GM12878 (cell line): ENCODE measurements around the gene SCIN. TPM values are rescaled to one million over a fixed set of nuclear protein-coding genes. Genes with fewer than 3 reads are reported as not detected.

ENCODE experiments used
- ATAC-seq: fragments of 200-7000 bp; cut with Tn5 transposase; 3 replicates; pipeline ENCODE4 v1.9.1; 2020; ENCODE audit warnings: mild to moderate bottlenecking, moderate library complexity
- BruUV-seq: library from RNA; stranded (reverse); fragments of 400-500 nt; replicated peaks from 2 replicates; lab custom pipeline; 2021; lab: Mats Ljungman, UMichigan
- CTCF ChIA-PET: fragments of 300-600 bp; sonication (Branson Sonifier 250); formaldehyde crosslinking; extraction: SDS; loops from one replicate; lab custom pipeline; 2021; ENCODE audit warnings: inconsistent platforms; lab: Yijun Ruan, JAX
- POLR2A ChIA-PET: fragments of 350-600 bp; formaldehyde crosslinking; extraction: SDS; loops from one replicate; lab custom pipeline; 2021; ENCODE audit warnings: inconsistent platforms; lab: Charles Lee
- RAD21 ChIA-PET: fragments of 300-600 bp; sonication (Branson Sonifier 250); formaldehyde crosslinking; loops from one replicate; lab custom pipeline; 2023; ENCODE audit warnings: antibody characterized with exemption; ENCODE audit not compliant: unreplicated experiment; lab: Charles Lee
- SMC1A ChIA-PET: fragments of 300-600 bp; sonication (Branson Sonifier 250); formaldehyde crosslinking; loops from one replicate; lab custom pipeline; 2023; ENCODE audit not compliant: unreplicated experiment, uncharacterized antibody; lab: Charles Lee
- DNase-seq: peaks from one replicate; pipeline ENCODE4 v3.0.0-alpha.2; 2011; ENCODE audit warnings: low read depth, low spot score
- FAIRE-seq: peaks from 3 replicates; lab custom pipeline; 2011; peaks lifted over from hg19 to GRCh38; lab: Jason Lieb, UNC
- H2AFZ ChIP-seq: 2 replicates; pipeline ENCODE4 v1.6.0; 2011; ENCODE audit warnings: low read depth, low read length, control low read depth; ENCODE audit not compliant: control insufficient read depth
- H3K27ac ChIP-seq: 2 replicates; pipeline ENCODE4 v1.5.1; 2011; ENCODE audit warnings: control low read depth; ENCODE audit not compliant: control insufficient read depth, insufficient read depth
- H3K27me3 ChIP-seq, 2 experiments: replicated peaks in 1 of 2; 2 replicates each; pipeline versions ENCODE4 v1.6.0 to v1.6.1; 2011; ENCODE audit warnings: low read length in 1 of 2; ENCODE audit not compliant: control insufficient read depth in 2 of 2, insufficient read depth in 2 of 2
- H3K36me3 ChIP-seq, 2 experiments: 2 replicates each; pipeline ENCODE4 v1.5.1; 2011; ENCODE audit warnings: low read length in 1 of 2; ENCODE audit not compliant: control insufficient read depth in 2 of 2, insufficient read depth in 2 of 2
- H3K4me1 ChIP-seq: 2 replicates; pipeline ENCODE4 v1.6.1; 2011; ENCODE audit warnings: mild to moderate bottlenecking, low read length, moderate library complexity, mixed read lengths; ENCODE audit not compliant: control insufficient read depth, insufficient read depth
- H3K4me2 ChIP-seq: 2 replicates; pipeline ENCODE4 v1.6.0; 2011; ENCODE audit warnings: control low read depth; ENCODE audit not compliant: control insufficient read depth, insufficient read depth
- H3K4me3 ChIP-seq: fragments of 200-600 bp; sonication (generic); 2 replicates; pipeline ENCODE4 v1.5.1; 2016
- H3K79me2 ChIP-seq: 2 replicates; pipeline ENCODE4 v1.6.0; 2011; ENCODE audit warnings: low read length; ENCODE audit not compliant: control insufficient read depth, insufficient read depth
- H3K9ac ChIP-seq: 2 replicates; pipeline ENCODE4 v1.8.0; 2011; ENCODE audit warnings: low read length, control low read depth, mixed read lengths; ENCODE audit not compliant: control insufficient read depth, insufficient read depth
- H3K9me3 ChIP-seq: replicated peaks from 3 replicates; pipeline ENCODE4 v1.5.1; 2011; ENCODE audit warnings: mild to moderate bottlenecking, low read length; ENCODE audit not compliant: control insufficient read depth, insufficient read depth
- H4K20me1 ChIP-seq: 2 replicates; pipeline ENCODE4 v1.6.0; 2011; ENCODE audit not compliant: control insufficient read depth, insufficient read depth
- E2F8 ChIP-seq: fragments of 450-650 bp; IDR thresholded peaks from 2 replicates; pipeline ENCODE4 v1.6.1; 2018; ENCODE audit warnings: mild to moderate bottlenecking, low read depth, moderate library complexity; ENCODE audit not compliant: partially characterized antibody
- PAX5 ChIP-seq: IDR thresholded peaks from 2 replicates; pipeline ENCODE4 v1.6.1; 2011; ENCODE audit warnings: low read depth, low read length, borderline replicate concordance
- RAD21 ChIP-seq: IDR thresholded peaks from 2 replicates; pipeline ENCODE4 v1.6.1; 2011; ENCODE audit warnings: mild to moderate bottlenecking, low read depth, low read length, moderate library complexity; ENCODE audit not compliant: insufficient read depth
- RFX5 ChIP-seq: IDR thresholded peaks from 2 replicates; pipeline ENCODE4 v1.6.1; 2011; ENCODE audit warnings: low read depth, low read length, improper control_type of control experiment
- SP1 ChIP-seq: IDR thresholded peaks from one replicate; pipeline ENCODE4 v1.6.1; 2011; ENCODE audit warnings: low read depth, low read length
- WGBS: methylation state at CpG from one replicate; pipeline ENCODE4 v1.1.6; 2016; ENCODE audit warnings: low lambda C conversion rate; ENCODE audit not compliant: insufficient replicate concordance, insufficient coverage; ENCODE audit errors: missing lambda C conversion rate; 5-methylcytosine and 5-hydroxymethylcytosine counted together
- in situ Hi-C: fragments of 300-500 bp; cut with MboI; formaldehyde crosslinking; loops from 9 replicates; pipeline ENCODE4 v1.14.3; 2018; ENCODE audit warnings: mixed read lengths
- intact Hi-C: fragments of 100-400 bp; cut with micrococcal nuclease; formaldehyde crosslinking; loops from one replicate; pipeline ENCODE4 v1.14.2; 2022; ENCODE audit not compliant: unreplicated experiment
- polyA plus RNA-seq, 11 experiments: library from polyadenylated mRNA; depleted of rRNA in 4 of 11; unstranded in 6 of 11; stranded (reverse) in 5 of 11; fragments of >200 nt; fragmentation: Nextera tagmentation in 4 of 11; fragmentation: Illumina TruSeq in 1 of 11; extraction: Ambion mirVana in 4 of 11; extraction: Trizol in 1 of 11; gene quantifications; 1 replicate in 1 of 11; 2 replicates in 10 of 11; pipeline versions ENCODE4 v1.2.1 to v1.2.3, GENCODE V29; 2011 to 2016; ENCODE audit warnings: inconsistent platforms in 2 of 11, missing spikeins in 2 of 11, low read depth in 1 of 11
- total RNA-seq, 4 experiments: library from RNA; depleted of rRNA in 3 of 4; stranded (reverse); fragments of >200 nt in 3 of 4; fragmentation: Illumina TruSeq in 1 of 4; extraction: Trizol in 1 of 4; gene quantifications; 2 replicates each; pipeline versions ENCODE4 v1.2.1 to v1.2.3, GENCODE V29; 2013 to 2021
- TF ChIP-seq, protein P1 (sequence below): fragments of 450-650 bp; IDR thresholded peaks from 2 replicates; pipeline ENCODE4 v1.6.1; 2014; ENCODE audit warnings: mild to moderate bottlenecking

Gene SCIN
- total and polyA plus RNA-seq, 10 of the 15 experiments (the other 5 are each of a cell fraction or from before 2014, with no cell fraction given) = 0.23 to 2.1 (median 1.0) TPM

DNA sequence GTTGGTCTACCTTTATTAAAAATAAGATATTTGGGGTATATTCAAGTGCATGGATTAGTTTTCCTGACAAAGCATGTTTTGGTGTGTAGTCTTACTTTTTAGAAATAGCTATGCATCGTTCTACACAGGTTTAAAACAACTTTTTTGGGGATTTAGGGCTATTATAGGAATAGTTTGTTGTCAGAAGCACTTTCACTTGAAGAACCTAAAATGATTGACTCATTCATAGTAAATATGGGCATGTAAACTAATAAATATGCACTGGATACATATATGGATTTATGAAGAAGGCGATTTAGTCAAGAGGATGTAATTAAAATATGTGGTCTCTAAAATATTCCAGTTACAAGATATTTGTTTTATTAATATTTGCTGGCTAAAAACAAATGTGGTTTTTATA, 118.9 kb downstream of the SCIN start:
- Histone ChIP-seq H3K36me3 (no peaks in the 10 kb centered on the region), H3K4me2 (no peak overlapping the region), H3K79me2 (no peaks in the 10 kb centered on the region), H3K4me3 (no peak overlapping the region), H3K4me1 (peaks cover 4% of the 10 kb centered on the region; the same call in 1 of the 2 replicates), H3K9me3 (no peaks in the 10 kb centered on the region; the same call in 2 of the 3 replicates), H4K20me1 (no peaks in the 10 kb centered on the region), H3K9ac (no peak overlapping the region), H3K27me3 (no peaks in the 10 kb centered on the region), H2AFZ (no peak overlapping the region), H3K27ac (no peak overlapping the region)
- CTCF ChIA-PET = interaction anchor here (0.6 to 1.2 kb wide), 3 partner anchors 30 to 573 kb away, joined by 3 to 4 read pairs (median 3); no protein-coding TSS in a partner anchor
- DNase-seq = no peak
- TF ChIP-seq RFX5 (no peak), SP1 (no peak), RAD21 (no peak), PAX5 (no peak), E2F8 (no peak)
- TF ChIP-seq, protein P1, sequence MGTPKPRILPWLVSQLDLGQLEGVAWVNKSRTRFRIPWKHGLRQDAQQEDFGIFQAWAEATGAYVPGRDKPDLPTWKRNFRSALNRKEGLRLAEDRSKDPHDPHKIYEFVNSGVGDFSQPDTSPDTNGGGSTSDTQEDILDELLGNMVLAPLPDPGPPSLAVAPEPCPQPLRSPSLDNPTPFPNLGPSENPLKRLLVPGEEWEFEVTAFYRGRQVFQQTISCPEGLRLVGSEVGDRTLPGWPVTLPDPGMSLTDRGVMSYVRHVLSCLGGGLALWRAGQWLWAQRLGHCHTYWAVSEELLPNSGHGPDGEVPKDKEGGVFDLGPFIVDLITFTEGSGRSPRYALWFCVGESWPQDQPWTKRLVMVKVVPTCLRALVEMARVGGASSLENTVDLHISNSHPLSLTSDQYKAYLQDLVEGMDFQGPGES = no peak
- POLR2A ChIA-PET = no interaction called here
- no TSS peak for BruUV-seq
- no peak for ATAC-seq
- SMC1A ChIA-PET = interaction anchor here (0.6 to 0.7 kb wide), 2 partner anchors 402 to 451 kb away, joined by 3 to 4 read pairs; no protein-coding TSS in a partner anchor
- 40% methylated on average over 2 of the region's 2 CpGs for WGBS
- intact Hi-C loops (loop anchor here (5.0 kb wide), 1 partner anchor 52 kb away; no protein-coding TSS in a partner anchor), in situ Hi-C loops (no loop called here)
- RAD21 ChIA-PET = interaction anchor here (1.1 kb wide), 1 partner anchor 11 kb away, joined by 3 read pairs; no protein-coding TSS in a partner anchor
- no peak for FAIRE-seq
